ENCODE data around the gene ARID3C.

DNA sequence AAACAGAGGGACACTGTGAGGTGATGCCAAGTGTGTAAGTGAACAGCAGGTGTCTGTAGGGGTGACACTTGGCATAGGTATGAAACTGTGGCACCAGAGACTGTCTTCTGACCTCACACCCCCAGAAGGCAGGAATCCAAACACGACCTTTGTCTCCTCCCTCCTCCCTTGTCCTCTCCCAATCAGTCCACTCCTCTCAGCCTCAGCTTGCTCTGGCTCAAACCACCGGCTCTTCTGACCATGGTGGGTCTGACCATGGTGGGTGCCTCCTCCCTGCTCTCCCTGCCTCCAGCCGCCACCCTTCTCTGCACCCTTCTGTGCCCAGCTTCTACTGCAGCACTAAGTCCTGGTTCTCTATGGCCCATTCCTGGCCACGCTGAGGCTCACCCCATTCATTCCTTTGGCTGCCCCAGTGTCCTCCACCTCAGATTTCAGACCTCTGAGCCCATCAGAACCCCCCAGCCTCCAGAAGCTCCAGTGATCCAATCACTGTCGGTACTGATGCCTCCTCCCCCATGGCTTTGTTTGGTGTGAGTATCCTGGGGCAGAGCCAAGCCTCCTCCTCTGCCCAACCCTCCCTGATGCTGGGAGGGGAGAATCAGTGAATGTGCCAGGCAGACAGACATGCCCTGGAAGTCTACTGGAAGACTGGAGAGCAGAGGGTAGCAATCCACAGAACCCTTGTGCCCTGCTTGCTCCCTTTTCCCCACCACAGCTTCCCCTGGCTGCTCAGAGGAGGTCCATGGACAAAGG, 1.7 kb upstream of the ARID3C start:
- no peak for TF ChIP-seq CTCF (IDR thresholded peaks at IDR 0.05)
- TF ChIP-seq POLR2A (IDR thresholded peaks at IDR 0.05): no peak
